Activated CD8-positive, alpha-beta T cell treated with anti-CD3 and anti-CD28 coated beads, Interleukin-2, amount 10 ng/mL, durations not matched to agents 7 days and 5 days (primary cell): ENCODE data around the gene PNMT. TPM values are rescaled to one million over a fixed set of nuclear protein-coding genes. Genes with fewer than 3 reads are reported as not detected.

ENCODE experiments used
- ATAC-seq: fragments of 150-1000 bp; cut with Tn5 transposase; one replicate; pipeline ENCODE4 v1.10.0; 2021; ENCODE audit warnings: moderate library complexity
- CTCF ChIA-PET: fragments of 350-600 bp; sonication (Branson Sonifier 250); formaldehyde crosslinking; loops from one replicate; lab custom pipeline; 2021; ENCODE audit warnings: antibody characterized with exemption; lab: Charles Lee
- POLR2A ChIA-PET: fragments of 350-600 bp; sonication (Branson Sonifier 250); formaldehyde crosslinking; loops from one replicate; lab custom pipeline; 2021; ENCODE audit warnings: antibody characterized with exemption; lab: Charles Lee
- DNase-seq: peaks from one replicate; pipeline ENCODE4 v3.0.0-alpha.2; 2020
- H3K27ac Mint-ChIP-seq: one replicate; pipeline ENCODE4 v1.8.0; 2021; ENCODE audit warnings: mild to moderate bottlenecking, mixed read lengths
- H3K27me3 Mint-ChIP-seq: one replicate; pipeline ENCODE4 v1.8.0; 2021; ENCODE audit warnings: low read depth, mixed read lengths
- H3K36me3 Mint-ChIP-seq: one replicate; pipeline ENCODE4 v1.8.0; 2021; ENCODE audit warnings: low read depth, mixed read lengths
- H3K4me1 Mint-ChIP-seq: one replicate; pipeline ENCODE4 v1.8.0; 2021; ENCODE audit warnings: low read depth, mixed read lengths
- H3K4me3 Mint-ChIP-seq: one replicate; pipeline ENCODE4 v1.8.0; 2021; ENCODE audit warnings: mild to moderate bottlenecking, mixed read lengths
- H3K9me3 Mint-ChIP-seq: one replicate; pipeline ENCODE4 v1.8.0; 2022; ENCODE audit warnings: mixed read lengths; ENCODE audit not compliant: insufficient read depth
- total RNA-seq, 2 experiments: library from RNA; stranded (reverse); gene quantifications; one replicate each; pipeline ENCODE4 v1.2.3, GENCODE V29; 2021

PNMT gene
- total RNA-seq, 2 experiments from 2014 or later, result not detected

DNA sequence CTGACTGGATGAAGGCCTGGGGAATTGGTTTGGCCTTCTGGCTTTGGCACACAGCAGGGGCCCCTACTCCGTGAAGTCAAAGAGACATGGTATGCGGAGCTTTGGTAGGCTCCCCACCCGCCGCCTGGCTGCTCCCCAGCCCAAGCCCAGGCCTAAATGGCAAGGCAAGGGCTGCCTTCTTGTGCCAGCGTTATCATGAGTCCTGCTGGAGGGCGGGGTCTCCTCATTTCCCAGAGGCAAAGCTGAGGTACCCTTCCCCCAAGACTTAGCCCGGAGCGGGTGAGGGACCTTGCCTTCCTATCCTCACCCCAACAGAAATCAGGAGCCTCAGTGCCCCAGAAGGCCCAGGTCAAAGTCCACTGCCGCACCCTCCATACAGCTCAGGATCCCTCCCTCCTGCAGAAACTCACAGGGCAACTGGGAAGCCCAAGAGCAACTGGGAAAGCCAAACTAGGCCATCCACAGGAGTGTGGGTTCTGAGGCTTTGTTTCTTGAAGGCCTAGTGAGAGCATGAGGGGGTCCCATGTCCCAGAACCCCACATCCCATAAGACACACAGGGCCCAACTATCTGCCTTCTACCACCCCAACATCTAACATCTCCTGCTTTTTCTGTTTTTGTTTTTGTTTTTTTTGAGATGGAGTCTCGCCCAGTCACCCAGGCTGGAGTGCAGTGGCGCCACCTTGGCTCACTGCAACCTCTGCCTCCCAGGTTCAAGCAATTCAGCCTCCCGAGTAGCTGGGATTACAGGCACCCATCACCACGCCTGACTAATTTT, 10.3 kb downstream of the PNMT start:
- POLR2A ChIA-PET, result interaction anchor here (1.0 to 4.9 kb wide), 5 partner anchors 10 to 51 kb away, joined by 3 to 32 read pairs (median 7); partner anchors contain the start of genes MIEN1, PGAP3 and PNMT
- DNase-seq, result no peak
- peaks cover 59% of the 10 kb centered on the region for H3K4me1 Mint-ChIP-seq
- H3K4me3 Mint-ChIP-seq, result no peak overlapping the region
- H3K27ac Mint-ChIP-seq, result peak overlapping the region; percentile 91
- CTCF ChIA-PET, result interaction anchor here (0.7 to 13.7 kb wide), 14 partner anchors 8 to 186 kb away, joined by 3 to 195 read pairs (median 6); partner anchors contain the start of genes IKZF3, MIEN1, PGAP3 and PNMT
- no peaks in the 10 kb centered on the region for H3K27me3 Mint-ChIP-seq
- no peaks in the 10 kb centered on the region for H3K9me3 Mint-ChIP-seq
- no peak for ATAC-seq
- peaks cover 16% of the 10 kb centered on the region for H3K36me3 Mint-ChIP-seq

- POLR2A ChIA-PET, result interaction anchor here (0.6 to 4.9 kb wide), 7 partner anchors 9 to 218 kb away, joined by 3 to 32 read pairs (median 3); partner anchors contain the start of genes CDK12, MIEN1, PGAP3 and PNMT
- peak; percentile 56 for DNase-seq
- no peaks in the 10 kb centered on the region for H3K27me3 Mint-ChIP-seq
- no peaks in the 10 kb centered on the region for H3K9me3 Mint-ChIP-seq
- ATAC-seq, result peak; percentile 81
- peaks cover 18% of the 10 kb centered on the region for H3K36me3 Mint-ChIP-seq
- peak overlapping the region; percentile 91 for H3K27ac Mint-ChIP-seq
- peaks cover 61% of the 10 kb centered on the region for H3K4me1 Mint-ChIP-seq
- CTCF ChIA-PET, result interaction anchor here (0.9 to 2.8 kb wide), 11 partner anchors 9 to 58 kb away, joined by 3 to 17 read pairs (median 6); partner anchors contain the start of genes MIEN1, PGAP3 and PNMT
- H3K4me3 Mint-ChIP-seq, result peak overlapping the region; percentile 36
Measured at GRCh38 chr17:39679521-39680192, 11.4 kb downstream of the PNMT start.

GRCh38 chr17:39683295-39683939, 15.2 kb downstream of the PNMT start:
- Mint-ChIP-seq H3K27ac (no peak overlapping the region), H3K9me3 (no peaks in the 10 kb centered on the region), H3K27me3 (no peaks in the 10 kb centered on the region), H3K4me1 (peaks cover 45% of the 10 kb centered on the region), H3K36me3 (peaks cover 24% of the 10 kb centered on the region), H3K4me3 (no peak overlapping the region)
- DNase-seq (no peak), ATAC-seq (no peak)
- POLR2A ChIA-PET, result no interaction called here
- CTCF ChIA-PET, result interaction anchor here (0.9 to 2.5 kb wide), 4 partner anchors 12 to 70 kb away, joined by 3 to 11 read pairs (median 4); no protein-coding TSS in a partner anchor

DNA sequence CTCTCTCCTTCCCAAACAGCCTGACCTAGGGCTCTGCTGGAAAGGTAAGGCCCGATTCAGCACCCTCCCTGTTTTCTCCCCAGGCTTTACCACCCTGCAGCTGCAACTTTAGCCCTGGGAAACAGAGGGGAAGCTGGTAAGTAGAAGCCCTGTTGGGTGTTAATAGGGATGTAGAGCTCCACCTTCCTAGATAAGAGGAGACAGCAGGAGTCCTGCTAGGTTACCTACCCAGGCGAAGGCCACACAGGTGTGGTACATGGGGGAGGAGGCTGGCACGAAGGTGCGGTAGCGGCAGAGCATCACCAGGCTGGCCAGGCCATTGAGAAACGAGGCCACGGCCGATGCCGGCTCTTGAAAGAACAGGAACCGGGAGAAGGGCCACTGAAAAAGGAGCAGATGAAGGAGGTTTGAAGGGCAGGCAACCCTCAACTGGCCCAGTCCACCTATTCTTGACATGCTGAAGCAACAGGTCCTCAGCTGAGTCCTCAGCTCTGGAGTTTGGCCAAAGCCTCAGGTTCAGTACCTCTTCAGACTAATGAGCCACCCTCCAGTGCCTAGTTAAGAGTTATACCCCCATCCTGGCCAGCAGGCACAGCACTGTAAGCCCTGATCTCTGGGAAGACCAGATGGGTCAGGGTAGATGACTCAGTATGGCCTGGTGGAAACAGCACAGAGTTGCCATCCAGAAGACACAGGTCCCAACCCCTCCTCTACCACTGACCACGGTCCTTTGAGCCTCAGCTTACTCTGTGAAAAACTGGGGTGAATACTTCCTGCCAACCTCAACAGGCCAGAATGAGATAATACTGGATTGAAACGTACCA, 16.3 kb downstream of the PNMT start:
- H3K4me1 Mint-ChIP-seq, result peaks cover 43% of the 10 kb centered on the region
- no peak overlapping the region for H3K4me3 Mint-ChIP-seq
- ChIA-PET CTCF (interaction anchor here (1.0 to 2.5 kb wide), 3 partner anchors 13 to 33 kb away, joined by 4 to 11 read pairs (median 4); no protein-coding TSS in a partner anchor), POLR2A (interaction anchor here (1.2 kb wide), 1 partner anchor 9 kb away, joined by 4 read pairs; no protein-coding TSS in a partner anchor)
- H3K27me3 Mint-ChIP-seq, result no peaks in the 10 kb centered on the region
- H3K27ac Mint-ChIP-seq, result no peak overlapping the region
- ATAC-seq (no peak), DNase-seq (no peak)
- peaks cover 24% of the 10 kb centered on the region for H3K36me3 Mint-ChIP-seq
- H3K9me3 Mint-ChIP-seq, result no peaks in the 10 kb centered on the region

- ATAC-seq, result no peak
- Mint-ChIP-seq H3K27me3 (no peaks in the 10 kb centered on the region), H3K36me3 (peaks cover 16% of the 10 kb centered on the region), H3K4me1 (peaks cover 28% of the 10 kb centered on the region), H3K9me3 (no peaks in the 10 kb centered on the region), H3K4me3 (peak overlapping the region; percentile 98), H3K27ac (peak overlapping the region; percentile 95)
- DNase-seq, result no peak
- ChIA-PET CTCF (interaction anchor here (1.6 to 2.9 kb wide), 5 partner anchors 8 to 65 kb away, joined by 7 to 16 read pairs (median 12); partner anchors contain the start of genes MIEN1 and PNMT), POLR2A (interaction anchor here (2.1 to 2.7 kb wide), 3 partner anchors 15 to 43 kb away, joined by 7 to 15 read pairs (median 12); partner anchors contain the start of gene MIEN1)
Measured at GRCh38 chr17:39687101-39687545, 18.9 kb downstream of the PNMT start.

GRCh38 chr17:39687546-39688474, 19.6 kb downstream of the PNMT start, which contains the start of gene PGAP3:
Gene PGAP3, minus strand, starts transcription at chr17:39688057. Its CDS starts 43 bp downstream, at chr17:39688014.
- Mint-ChIP-seq H3K4me1 (peaks cover 28% of the 10 kb centered on the region), H3K36me3 (peaks cover 16% of the 10 kb centered on the region), H3K27ac (peak within 1 kb of the TSS; percentile 95), H3K27me3 (no peaks in the 10 kb centered on the region), H3K4me3 (peak within 1 kb of the TSS; percentile 98), H3K9me3 (no peaks in the 10 kb centered on the region)
- ATAC-seq, result peak; percentile 93
- CTCF ChIA-PET, result interaction anchor here (0.6 to 2.9 kb wide), 12 partner anchors 9 to 208 kb away, joined by 3 to 16 read pairs (median 6); partner anchors contain the start of genes MIEN1 and PNMT
- peak; percentile 89 for DNase-seq
- POLR2A ChIA-PET, result interaction anchor here (0.6 to 2.7 kb wide), 11 partner anchors 10 to 292 kb away, joined by 3 to 32 read pairs (median 6); partner anchors contain the start of genes MIEN1 and PSMD3

DNA sequence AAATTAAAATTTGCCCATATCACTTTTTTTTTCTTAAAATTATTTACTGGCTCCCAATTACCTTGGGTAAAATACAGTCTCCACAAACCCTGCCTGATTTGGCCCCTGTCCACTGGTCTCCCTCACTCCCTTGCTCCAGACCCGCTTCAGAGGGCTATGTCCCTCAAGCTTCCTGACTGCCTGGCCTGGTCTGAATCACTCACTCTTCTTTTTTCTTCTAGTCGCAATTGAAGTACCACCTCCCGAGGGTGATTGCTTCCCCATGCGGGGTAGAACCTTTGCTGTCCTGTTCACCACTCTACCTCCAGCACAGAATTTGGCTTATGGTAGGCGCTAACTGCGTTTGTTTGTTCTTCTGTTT, 20.2 kb downstream of the PNMT start:
- H3K9me3 Mint-ChIP-seq, result no peaks in the 10 kb centered on the region
- ATAC-seq, result no peak
- peak overlapping the region; percentile 95 for H3K27ac Mint-ChIP-seq
- ChIA-PET POLR2A (interaction anchor here (0.6 to 2.7 kb wide), 10 partner anchors 10 to 292 kb away, joined by 3 to 32 read pairs (median 6); partner anchors contain the start of genes MIEN1 and PSMD3), CTCF (interaction anchor here (0.7 to 2.9 kb wide), 10 partner anchors 9 to 207 kb away, joined by 3 to 16 read pairs (median 6); partner anchors contain the start of genes MIEN1 and PNMT)
- H3K4me1 Mint-ChIP-seq, result peaks cover 28% of the 10 kb centered on the region
- peaks cover 13% of the 10 kb centered on the region for H3K36me3 Mint-ChIP-seq
- DNase-seq, result no peak
- H3K27me3 Mint-ChIP-seq, result no peaks in the 10 kb centered on the region
- peak overlapping the region; percentile 98 for H3K4me3 Mint-ChIP-seq

- H3K4me1 Mint-ChIP-seq, result peaks cover 28% of the 10 kb centered on the region
- POLR2A ChIA-PET, result interaction anchor here (0.6 to 2.7 kb wide), 5 partner anchors 11 to 286 kb away, joined by 3 to 32 read pairs (median 12); partner anchors contain the start of gene MIEN1
- H3K36me3 Mint-ChIP-seq, result peaks cover 12% of the 10 kb centered on the region
Measured at GRCh38 chr17:39688945-39689344, 20.7 kb downstream of the PNMT start.

DNA sequence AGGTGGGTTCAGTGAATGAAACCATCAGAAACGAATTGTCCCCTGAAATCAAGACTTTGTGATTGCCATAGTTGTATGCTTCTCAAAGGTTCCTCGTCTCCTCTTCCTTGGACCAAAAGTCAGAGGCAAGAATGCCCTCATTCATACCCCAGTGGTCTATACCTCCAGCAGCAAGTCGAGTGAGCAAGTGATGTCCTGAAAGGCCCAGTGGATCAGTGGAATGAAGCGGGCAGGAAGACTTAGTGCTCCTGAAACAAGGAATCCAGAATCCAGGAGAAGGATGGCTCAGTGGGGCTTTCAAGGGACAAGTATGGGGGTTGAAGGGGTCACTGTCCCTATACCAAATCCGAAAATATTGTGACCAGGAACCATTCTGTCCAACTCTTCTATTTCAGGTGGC, 26.3 kb downstream of the PNMT start:
- Mint-ChIP-seq H3K4me3 (no peak overlapping the region), H3K9me3 (no peaks in the 10 kb centered on the region), H3K27ac (no peak overlapping the region), H3K36me3 (peaks cover under 1% of the 10 kb centered on the region), H3K4me1 (peaks cover 3% of the 10 kb centered on the region), H3K27me3 (peaks cover 8% of the 10 kb centered on the region)
- ChIA-PET CTCF (interaction anchor here (0.8 to 4.2 kb wide), 3 partner anchors 9 to 73 kb away, joined by 3 to 15 read pairs (median 4); no protein-coding TSS in a partner anchor), POLR2A (no interaction called here)
- no peak for ATAC-seq
- DNase-seq, result no peak

More at GRCh38 chr17:39688945-39689344, 20.7 kb downstream of the PNMT start:
- Mint-ChIP-seq H3K27me3 (no peaks in the 10 kb centered on the region), H3K9me3 (no peaks in the 10 kb centered on the region), H3K4me3 (peak overlapping the region; percentile 98), H3K27ac (peak overlapping the region; percentile 95)
- no peak for ATAC-seq
- CTCF ChIA-PET, result interaction anchor here (1.0 to 2.9 kb wide), 5 partner anchors 10 to 66 kb away, joined by 3 to 16 read pairs (median 9); partner anchors contain the start of genes MIEN1 and PNMT
- DNase-seq, result no peak
